ENCODE data around the gene ADCY6.

ADCY6 gene

GRCh38 chr12:48768147-48768546, 20.7 kb downstream of the ADCY6 start:
- no peak for TF ChIP-seq CTCF (conservative IDR thresholded peaks at IDR 0.05; ENCODE audit: low read length)
- no peak for DNase-seq (ENCODE audit: low read depth)
- no peak overlapping the region for H3K4me3 ChIP-seq (ENCODE audit: low read length)

- no peak for TF ChIP-seq CTCF (conservative IDR thresholded peaks at IDR 0.05; ENCODE audit: low read length)
- H3K4me3 ChIP-seq (ENCODE audit: low read length), result no peak overlapping the region
- no peak for DNase-seq (ENCODE audit: low read depth)
These were observed 21.4 kb downstream of the ADCY6 start for GRCh38 chr12:48767521-48767920.

- no peak for TF ChIP-seq CTCF (conservative IDR thresholded peaks at IDR 0.05; ENCODE audit: low read length)
- DNase-seq (ENCODE audit: low read depth), result peak; percentile 67
- H3K4me3 ChIP-seq (ENCODE audit: low read length), result no peak overlapping the region
These were observed 21.8 kb downstream of the ADCY6 start for GRCh38 chr12:48767047-48767446.

- DNase-seq (ENCODE audit: low read depth), result peak; percentile 33
- TF ChIP-seq CTCF (conservative IDR thresholded peaks at IDR 0.05; ENCODE audit: low read length), result no peak
- H3K4me3 ChIP-seq (ENCODE audit: low read length), result no peak overlapping the region
These were observed 23.1 kb downstream of the ADCY6 start for GRCh38 chr12:48765753-48766162.

GRCh38 chr12:48764521-48764920, 24.4 kb downstream of the ADCY6 start:
- no peak for TF ChIP-seq CTCF (conservative IDR thresholded peaks at IDR 0.05; ENCODE audit: low read length)
- no peak overlapping the region for H3K4me3 ChIP-seq (ENCODE audit: low read length)
- DNase-seq (ENCODE audit: low read depth), result no peak

- H3K4me3 ChIP-seq (ENCODE audit: low read length), result no peak overlapping the region
- TF ChIP-seq CTCF (conservative IDR thresholded peaks at IDR 0.05; ENCODE audit: low read length), result no peak
- DNase-seq (ENCODE audit: low read depth), result no peak
These were observed 30.2 kb downstream of the ADCY6 start for GRCh38 chr12:48758737-48759136.

GRCh38 chr12:48758186-48758585, 30.7 kb downstream of the ADCY6 start:
- DNase-seq (ENCODE audit: low read depth), result peak; percentile 7
- no peak overlapping the region for H3K4me3 ChIP-seq (ENCODE audit: low read length)
- TF ChIP-seq CTCF (conservative IDR thresholded peaks at IDR 0.05; ENCODE audit: low read length), result no peak
